Activated CD4-positive, alpha-beta T cell treated with anti-CD3 and anti-CD28 coated beads for 4 hours (primary cell): ENCODE measurements around the gene RNF39.
"Not testable (repeated sequence)": the region's sequence is repeated elsewhere in the genome, so short reads cannot be mapped to it uniquely, and the experiment has no call there.

Experiments used
- DNase-seq, 2 donors: peaks; one replicate each; pipeline ENCODE4 v3.0.0-alpha.2; 2020

RNF39 gene

GRCh38 chr6:30061092-30061857 is 14.3 kb downstream of the RNF39 start, which contains the start of gene POLR1H:
Gene POLR1H, plus strand, starts transcription at chr6:30061265. Its CDS starts 260 bp downstream, at chr6:30061525.
- peak; percentile 83 to 86 for DNase-seq

- peak in 1 of 2 donors; percentile 22 for DNase-seq
These were observed 14.9 kb downstream of the RNF39 start for GRCh38 chr6:30060606-30061091.

- DNase-seq: no peak
These were observed 20.1 kb downstream of the RNF39 start for GRCh38 chr6:30055513-30055912.

- DNase-seq: no peak
These were observed 21.9 kb downstream of the RNF39 start for GRCh38 chr6:30053682-30054081.

GRCh38 chr6:30047220-30047619 is 28.3 kb downstream of the RNF39 start:
- no peak for DNase-seq

GRCh38 chr6:30044630-30045029 is 30.9 kb downstream of the RNF39 start:
- no peak for DNase-seq

GRCh38 chr6:30043744-30044143 is 31.8 kb downstream of the RNF39 start:
- DNase-seq: no peak

GRCh38 chr6:30042914-30043313 is 32.7 kb downstream of the RNF39 start:
- DNase-seq: no peak

GRCh38 chr6:30042476-30042875 is 33.1 kb downstream of the RNF39 start:
- no peak for DNase-seq

GRCh38 chr6:30041821-30042220 is 33.7 kb downstream of the RNF39 start:
- no peak for DNase-seq

GRCh38 chr6:30041221-30041620 is 34.3 kb downstream of the RNF39 start:
- no peak for DNase-seq

GRCh38 chr6:30037182-30037788 is 38.3 kb downstream of the RNF39 start:
- DNase-seq: no peak

GRCh38 chr6:30035784-30036183 is 39.8 kb downstream of the RNF39 start:
- no peak for DNase-seq

GRCh38 chr6:30033440-30033839 is 42.1 kb downstream of the RNF39 start:
- not testable (repeated sequence) for DNase-seq

GRCh38 chr6:30031381-30031780 is 44.2 kb downstream of the RNF39 start:
- DNase-seq: no peak

- no peak for DNase-seq
These were observed 46.0 kb downstream of the RNF39 start for GRCh38 chr6:30029588-30029987.

GRCh38 chr6:30025186-30025585 is 50.4 kb downstream of the RNF39 start:
- DNase-seq: no peak

- DNase-seq: not testable (repeated sequence)
These were observed 52.9 kb downstream of the RNF39 start for GRCh38 chr6:30022712-30023111.

GRCh38 chr6:30022189-30022588 is 53.4 kb downstream of the RNF39 start:
- no peak for DNase-seq

- no peak for DNase-seq
These were observed 54.9 kb downstream of the RNF39 start for GRCh38 chr6:30020626-30021025.
